Neural cell (in vitro differentiated cells): ENCODE data around the gene CGB8.

ENCODE experiments used
- CTCF ChIP-seq: fragments of 450-650 bp; IDR thresholded peaks from 2 replicates; pipeline ENCODE4 v1.5.1; 2014; ENCODE audit warnings: antibody characterized with exemption, mild to moderate bottlenecking, moderate library complexity; ENCODE audit not compliant: poor library complexity, severe bottlenecking
- EP300 ChIP-seq: fragments of 450-650 bp; conservative IDR thresholded peaks from 2 replicates; pipeline ENCODE4 v1.6.1; 2014; ENCODE audit warnings: antibody characterized with exemption, mild to moderate bottlenecking, moderate library complexity; ENCODE audit not compliant: poor library complexity, severe bottlenecking
- EZH2 ChIP-seq: fragments of 200-600, 300-800 bp; shearing (Covaris generic), sonication (generic); IDR thresholded peaks from 2 replicates; pipeline ENCODE4 v1.6.1; 2014; ENCODE audit warnings: antibody characterized with exemption, low read length, borderline replicate concordance, mild to moderate bottlenecking; ENCODE audit not compliant: insufficient read depth, poor library complexity, severe bottlenecking
- POLR2AphosphoS5 ChIP-seq: IDR thresholded peaks from 2 replicates; pipeline ENCODE4 v1.6.1; 2012
- RAD21 ChIP-seq: fragments of 450-650 bp; conservative IDR thresholded peaks from 2 replicates; pipeline ENCODE4 v1.6.1; 2014; ENCODE audit warnings: antibody characterized with exemption, mild to moderate bottlenecking, moderate library complexity
- REST ChIP-seq: IDR thresholded peaks from 2 replicates; pipeline ENCODE4 v1.6.1; 2012; ENCODE audit warnings: borderline replicate concordance
- TAF1 ChIP-seq: IDR thresholded peaks from 2 replicates; pipeline ENCODE4 v1.6.1; 2012; ENCODE audit warnings: low read depth

GRCh38 chr19:49086296-49086695, 37.4 kb upstream of the CGB8 start:
- no peak for TF ChIP-seq CTCF
- TF ChIP-seq TAF1 = no peak
- no peak for TF ChIP-seq REST
- TF ChIP-seq POLR2AphosphoS5 = no peak
- TF ChIP-seq RAD21 = no peak
- no peak for TF ChIP-seq EZH2
- TF ChIP-seq EP300 = no peak
